ENCODE data around the gene TADA2A.

- TF ChIP-seq SP1 (IDR thresholded peaks at IDR 0.05; ENCODE audit: low read depth) (no peak), YY1 (IDR thresholded peaks at IDR 0.05; ENCODE audit: extremely low read depth, insufficient replicate concordance, low read depth, low read length) (no peak), SIN3A (IDR thresholded peaks at IDR 0.05; ENCODE audit: low read depth) (no peak), CEBPB (IDR thresholded peaks at IDR 0.05; ENCODE audit: low read depth) (no peak), POLR2A (IDR thresholded peaks at IDR 0.05; ENCODE audit: borderline replicate concordance, extremely low read depth, insufficient read depth, insufficient read length) (no peak), REST (IDR thresholded peaks at IDR 0.05; ENCODE audit: low read depth) (no peak), RAD21 (IDR thresholded peaks at IDR 0.05; ENCODE audit: low read depth) (no peak), JUND (IDR thresholded peaks at IDR 0.05) (no peak), EZH2 (IDR thresholded peaks at IDR 0.05) (no peak), POLR2AphosphoS5 (IDR thresholded peaks at IDR 0.05; ENCODE audit: low read depth, low read length) (no peak), SRF (IDR thresholded peaks at IDR 0.05; ENCODE audit: low read depth) (no peak)
- TF ChIP-seq, protein P1, sequence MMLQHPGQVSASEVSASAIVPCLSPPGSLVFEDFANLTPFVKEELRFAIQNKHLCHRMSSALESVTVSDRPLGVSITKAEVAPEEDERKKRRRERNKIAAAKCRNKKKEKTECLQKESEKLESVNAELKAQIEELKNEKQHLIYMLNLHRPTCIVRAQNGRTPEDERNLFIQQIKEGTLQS (IDR thresholded peaks at IDR 0.05): no peak
- TF ChIP-seq, protein P2, sequence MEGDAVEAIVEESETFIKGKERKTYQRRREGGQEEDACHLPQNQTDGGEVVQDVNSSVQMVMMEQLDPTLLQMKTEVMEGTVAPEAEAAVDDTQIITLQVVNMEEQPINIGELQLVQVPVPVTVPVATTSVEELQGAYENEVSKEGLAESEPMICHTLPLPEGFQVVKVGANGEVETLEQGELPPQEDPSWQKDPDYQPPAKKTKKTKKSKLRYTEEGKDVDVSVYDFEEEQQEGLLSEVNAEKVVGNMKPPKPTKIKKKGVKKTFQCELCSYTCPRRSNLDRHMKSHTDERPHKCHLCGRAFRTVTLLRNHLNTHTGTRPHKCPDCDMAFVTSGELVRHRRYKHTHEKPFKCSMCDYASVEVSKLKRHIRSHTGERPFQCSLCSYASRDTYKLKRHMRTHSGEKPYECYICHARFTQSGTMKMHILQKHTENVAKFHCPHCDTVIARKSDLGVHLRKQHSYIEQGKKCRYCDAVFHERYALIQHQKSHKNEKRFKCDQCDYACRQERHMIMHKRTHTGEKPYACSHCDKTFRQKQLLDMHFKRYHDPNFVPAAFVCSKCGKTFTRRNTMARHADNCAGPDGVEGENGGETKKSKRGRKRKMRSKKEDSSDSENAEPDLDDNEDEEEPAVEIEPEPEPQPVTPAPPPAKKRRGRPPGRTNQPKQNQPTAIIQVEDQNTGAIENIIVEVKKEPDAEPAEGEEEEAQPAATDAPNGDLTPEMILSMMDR (IDR thresholded peaks at IDR 0.05 in 2 of 3, conservative IDR thresholded peaks at IDR 0.05 in 1 of 3; ENCODE audit: borderline replicate concordance in 1 of 3, insufficient read depth in 1 of 3, low read depth in 2 of 3, low read length in 2 of 3): no peak
Measured at GRCh38 chr17:37466471-37466870, 59.8 kb downstream of the TADA2A start.
